Stimulated activated naive CD4-positive, alpha-beta T cell (primary cell): Measurements from ENCODE around the gene DNAJB11.
A peak's percentile ranks its signal among the peaks of the same experiment; 100 is the strongest.

Source experiments
- DNase-seq, 6 experiments: peaks; one replicate each; lab custom pipeline; 2025; lab: John Stamatoyannopoulos, UW

The DNAJB11 gene

DNA sequence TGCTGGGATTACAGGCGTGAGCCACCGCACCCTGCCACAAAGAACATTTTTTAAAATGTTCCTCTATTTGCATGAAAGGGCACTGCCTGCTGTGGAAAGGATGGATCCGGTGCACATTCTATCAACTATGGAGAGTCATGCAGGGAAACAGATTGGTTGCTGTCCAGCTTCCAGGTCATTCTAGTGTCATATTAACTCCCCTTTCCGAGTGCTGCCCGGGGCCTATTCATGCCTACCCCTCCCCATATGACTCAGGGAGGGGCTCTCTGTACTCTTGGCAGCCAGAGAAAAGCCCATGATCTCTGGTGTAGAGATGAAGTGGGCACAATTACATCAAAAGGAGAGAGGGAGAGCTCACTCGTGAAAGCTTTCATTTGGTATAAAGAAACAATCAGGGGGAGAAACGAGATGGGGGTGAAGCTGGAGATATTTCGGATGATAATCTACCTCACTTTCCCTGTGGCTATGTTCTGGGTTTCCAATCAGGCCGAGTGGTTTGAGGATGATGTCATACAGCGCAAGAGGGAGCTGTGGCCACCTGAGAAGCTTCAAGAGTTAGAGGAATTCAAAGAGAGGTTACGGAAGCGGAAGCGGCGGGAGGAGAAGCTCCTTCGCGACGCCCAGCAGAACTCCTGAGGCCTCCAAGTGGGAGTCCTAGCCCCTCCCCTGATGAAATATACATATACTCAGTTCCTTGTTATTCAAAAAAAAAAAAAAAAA is 26.2 kb downstream of the DNAJB11 start:
- no peak for DNase-seq

DNA sequence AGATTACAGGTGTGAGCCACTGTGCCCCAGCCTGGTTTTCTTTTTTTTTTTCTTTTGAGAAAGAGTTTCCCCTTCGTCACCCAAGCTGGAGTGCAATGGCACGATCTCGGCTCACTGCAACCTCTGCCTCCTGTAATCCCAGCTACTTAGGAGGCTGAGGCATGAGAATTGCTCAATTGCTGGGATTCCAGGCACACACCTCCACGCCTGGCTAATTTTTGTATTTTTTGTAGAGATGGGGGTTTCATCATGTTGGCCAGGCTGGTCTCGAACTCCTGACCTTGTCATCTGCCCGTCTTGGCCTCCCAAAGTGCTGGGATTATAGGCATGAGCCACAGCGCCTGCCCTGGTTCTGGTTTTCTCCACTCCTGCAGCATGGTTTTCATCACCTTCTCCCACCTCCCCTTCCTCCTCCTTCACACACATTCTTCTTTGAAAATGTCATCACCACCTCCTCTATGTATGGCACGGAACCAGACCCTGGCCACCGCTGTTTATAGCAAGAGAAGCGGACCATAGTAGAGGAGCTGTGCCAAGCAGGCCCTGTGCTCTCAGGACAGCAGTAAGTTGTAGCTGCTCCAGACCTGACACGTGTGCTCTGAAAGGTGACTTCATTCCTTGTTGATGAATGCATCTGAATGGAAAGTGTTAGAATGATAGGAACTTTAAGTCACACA is 27.7 kb downstream of the DNAJB11 start:
- no peak for DNase-seq

DNA sequence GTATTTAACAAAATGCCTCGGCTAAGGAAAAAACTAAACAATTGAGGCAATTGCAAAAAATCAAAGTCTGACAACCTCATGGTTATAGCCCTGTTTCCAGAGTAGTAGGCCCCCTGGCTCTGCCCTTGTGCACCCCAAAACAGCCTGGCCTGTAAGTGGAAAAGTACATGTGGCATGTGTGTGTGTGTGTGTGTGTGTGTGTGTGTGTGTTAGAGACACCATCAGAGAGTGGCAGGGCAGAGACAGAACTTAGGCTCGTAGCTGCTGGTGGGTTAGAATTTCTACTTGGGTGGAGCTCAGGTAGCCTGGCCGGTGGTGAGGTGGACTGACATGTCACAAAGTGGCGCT is 28.2 kb downstream of the DNAJB11 start:
- no peak for DNase-seq

DNA sequence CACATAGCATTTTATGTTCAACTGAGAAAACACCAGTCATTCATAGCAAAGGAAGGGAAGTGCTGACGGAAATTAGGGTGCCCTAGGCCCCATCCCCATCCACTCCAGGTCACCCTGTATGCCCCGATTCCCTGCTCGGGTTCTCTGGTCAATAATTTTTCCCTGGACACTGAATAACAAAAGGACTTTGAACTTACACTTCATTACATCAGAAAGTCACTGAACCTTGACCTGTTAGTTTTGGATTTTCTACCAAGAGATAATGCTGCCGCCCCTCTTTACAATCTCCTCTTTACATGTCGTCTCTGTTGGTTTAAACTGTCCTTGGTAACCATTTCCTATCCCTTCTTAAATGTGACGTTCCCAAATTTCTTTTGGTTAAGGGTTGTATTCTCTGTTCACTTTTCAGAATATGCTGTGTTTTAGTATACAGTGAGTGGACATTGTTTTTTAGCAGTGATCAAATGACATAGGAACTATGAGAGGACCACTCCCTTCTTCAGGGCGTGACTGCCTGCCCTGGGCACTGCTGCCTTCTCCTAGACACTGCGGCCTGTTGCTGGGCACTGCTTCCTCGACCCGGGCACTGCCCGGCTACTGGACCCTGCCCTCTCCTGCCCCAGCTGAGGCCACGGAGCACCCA is 28.7 kb downstream of the DNAJB11 start:
- no peak for DNase-seq

DNA sequence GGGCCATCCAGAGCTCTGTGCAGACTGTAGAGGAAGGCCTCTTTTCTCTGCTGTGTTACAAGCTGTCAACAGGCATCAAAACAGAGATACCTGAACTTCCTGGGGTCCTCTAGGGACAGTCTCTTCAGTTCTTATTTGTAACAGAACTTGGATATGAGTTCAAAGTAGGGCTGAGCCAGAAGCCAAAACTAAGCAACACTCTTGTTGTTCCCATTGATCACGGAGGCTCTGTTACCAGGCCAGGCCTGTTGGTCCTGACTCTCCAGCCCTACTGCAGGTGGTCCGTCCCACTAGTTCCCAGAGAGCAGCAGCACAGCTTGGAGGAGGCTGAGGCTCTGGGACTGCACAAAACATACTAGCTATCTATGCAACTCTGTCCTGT is 29.3 kb downstream of the DNAJB11 start:
- no peak for DNase-seq

DNA sequence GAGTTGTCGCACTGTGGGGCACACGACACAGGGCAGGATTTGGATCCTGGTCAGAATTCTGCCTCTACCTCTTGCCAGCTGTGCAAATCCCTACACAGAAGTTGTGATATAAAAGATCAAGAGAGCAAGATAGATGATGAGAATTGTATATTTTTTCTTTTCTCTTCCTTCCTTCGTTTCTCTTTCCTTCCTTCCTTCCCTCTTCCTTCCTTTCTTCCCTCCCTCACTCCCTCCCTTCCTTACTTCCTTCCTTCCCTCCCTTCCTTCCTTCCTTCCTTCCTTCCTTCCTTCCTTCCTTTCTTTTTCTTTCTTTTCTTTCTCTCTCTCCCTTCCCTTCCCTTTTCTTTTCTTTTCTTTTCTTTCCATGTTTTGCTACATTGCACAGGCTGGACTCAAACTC is 30.4 kb downstream of the DNAJB11 start:
- no peak for DNase-seq

DNA sequence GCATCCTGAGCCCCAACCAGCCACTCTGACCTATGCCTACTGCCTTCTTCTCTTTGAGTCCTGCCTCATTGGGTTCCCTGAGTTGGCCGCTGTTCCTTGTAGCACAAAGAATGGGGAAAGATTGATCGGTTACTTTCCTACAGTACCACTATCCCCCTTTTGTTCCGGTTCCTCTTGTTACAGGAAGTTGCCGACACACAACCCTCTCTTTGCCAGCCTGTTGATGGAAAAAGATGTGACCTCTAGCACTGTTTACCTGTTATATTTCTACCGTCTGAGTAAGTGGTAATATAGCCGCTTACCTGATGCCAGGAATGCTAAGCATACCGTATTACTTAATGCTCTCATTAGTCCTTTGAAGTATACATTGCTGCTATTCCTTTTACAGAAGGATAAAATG is 32.6 kb downstream of the DNAJB11 start:
- DNase-seq = no peak

DNA sequence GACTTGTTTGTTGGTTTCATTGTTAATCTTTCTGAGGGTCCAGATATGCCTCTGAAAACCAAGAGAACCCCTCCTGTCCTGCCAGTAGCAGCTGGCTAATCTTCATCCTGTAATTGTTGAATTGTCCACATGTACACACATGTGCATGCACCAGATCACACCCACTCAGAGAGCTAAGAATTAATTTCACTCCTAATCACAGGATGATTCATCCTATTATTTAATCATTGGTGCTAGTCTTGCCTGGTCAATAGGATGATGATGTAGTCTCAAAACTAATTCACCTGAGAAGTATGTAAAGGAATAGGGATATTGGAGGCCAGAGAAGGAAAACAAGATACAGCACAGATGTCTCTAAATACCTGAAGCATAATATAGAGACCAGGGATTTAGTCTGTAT is 34.6 kb downstream of the DNAJB11 start:
- DNase-seq = no peak

DNA sequence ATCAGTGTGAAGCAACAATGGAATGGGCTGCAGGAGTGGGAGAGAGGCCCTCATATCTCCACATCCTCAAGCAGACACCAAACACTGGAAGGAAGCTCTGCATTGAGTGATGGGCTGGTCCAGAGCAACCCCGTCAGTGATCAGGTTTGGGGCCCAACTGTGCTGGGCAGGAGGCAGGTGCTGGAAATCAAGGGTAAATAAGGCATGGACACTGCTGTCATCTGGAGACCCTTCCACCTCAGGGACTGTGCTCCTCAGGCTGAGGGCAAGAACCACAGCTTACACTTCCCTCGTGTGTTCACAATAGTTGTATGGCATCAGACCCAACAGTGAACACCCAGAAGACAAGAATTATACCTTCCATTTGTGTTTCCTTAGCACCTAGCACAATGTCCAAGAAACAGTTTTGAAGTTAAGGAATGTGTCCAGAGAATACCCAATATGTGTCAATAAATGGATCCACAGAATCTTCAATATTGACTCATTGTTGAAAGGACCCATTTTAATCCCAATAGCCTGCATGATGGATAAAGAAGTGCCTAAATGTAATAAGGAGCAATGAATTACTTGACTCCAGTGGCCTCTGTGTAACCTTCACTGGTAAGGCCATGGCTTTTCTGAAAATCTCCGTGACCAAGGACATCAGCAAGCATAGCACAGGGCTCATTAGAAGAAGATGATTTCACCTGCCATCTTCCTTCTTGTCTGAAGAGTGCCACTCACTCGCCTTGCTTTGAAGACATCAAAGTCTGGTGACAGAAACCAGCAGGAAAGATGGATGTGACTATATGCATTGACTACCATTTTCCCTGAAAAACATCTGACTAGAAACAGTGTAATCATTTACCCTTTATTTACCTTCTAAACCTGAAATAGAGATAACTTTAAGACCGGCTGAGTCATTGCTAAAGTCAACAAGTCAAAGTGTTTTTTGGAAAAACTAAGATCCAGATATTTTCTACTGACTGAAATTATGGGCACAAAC is 35.3 kb downstream of the DNAJB11 start:
- DNase-seq = no peak

DNA sequence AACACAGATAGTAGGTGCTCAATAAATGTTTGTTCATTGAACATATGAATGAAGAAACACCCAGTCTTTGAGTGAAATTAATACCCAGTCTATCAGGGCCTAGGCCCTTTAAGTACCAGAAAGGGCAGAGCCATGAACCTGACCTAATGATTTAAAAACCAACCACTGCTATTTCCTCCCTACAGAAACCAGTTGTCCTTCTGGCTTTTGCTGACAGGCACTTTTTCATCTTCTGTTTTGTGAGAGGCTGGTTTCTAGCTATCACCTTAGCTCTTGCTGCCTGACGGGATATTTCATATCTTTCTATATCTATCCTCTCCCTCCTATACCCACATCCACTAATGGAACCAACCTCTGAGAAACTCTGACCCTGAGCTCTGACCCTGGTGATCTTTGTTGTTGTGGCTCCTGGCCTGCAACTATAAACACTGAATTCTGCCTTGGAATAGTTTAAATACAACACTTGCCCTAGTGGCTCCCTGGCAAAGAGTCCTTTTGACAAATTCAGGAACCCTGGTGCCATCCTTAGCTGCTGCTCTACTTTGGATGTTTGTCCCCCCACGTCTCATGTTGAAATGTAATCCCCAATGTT is 38.2 kb downstream of the DNAJB11 start:
- no peak for DNase-seq

DNA sequence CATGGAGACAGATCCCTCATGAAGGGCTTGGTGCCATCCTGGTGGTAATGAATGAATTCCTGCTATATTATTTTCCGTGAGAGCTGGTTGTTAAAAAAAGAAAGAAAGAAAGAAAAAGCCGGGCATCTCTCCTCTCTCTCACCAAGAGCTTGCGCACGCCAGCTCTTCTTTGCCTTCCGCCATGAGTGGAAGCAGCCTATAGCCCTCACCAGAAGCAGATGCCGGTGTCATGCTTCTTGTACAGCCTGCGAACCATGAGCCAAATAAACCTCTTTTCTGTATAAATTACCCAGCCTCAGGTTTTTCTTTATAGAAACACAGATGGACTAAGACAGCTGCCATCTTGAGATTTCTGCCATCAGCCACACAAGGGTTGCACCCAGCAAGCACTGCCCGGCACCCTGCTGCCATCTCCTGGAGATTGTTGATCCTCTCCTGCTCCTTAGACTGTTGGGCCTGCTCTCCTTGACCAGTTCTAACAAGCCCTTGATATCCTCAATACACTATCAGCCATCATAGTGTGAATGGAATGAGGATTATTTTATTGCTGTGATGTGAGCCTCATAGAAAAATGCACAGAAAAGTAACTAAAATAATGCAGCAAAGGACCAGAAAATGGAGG is 38.8 kb downstream of the DNAJB11 start:
- no peak for DNase-seq

DNA sequence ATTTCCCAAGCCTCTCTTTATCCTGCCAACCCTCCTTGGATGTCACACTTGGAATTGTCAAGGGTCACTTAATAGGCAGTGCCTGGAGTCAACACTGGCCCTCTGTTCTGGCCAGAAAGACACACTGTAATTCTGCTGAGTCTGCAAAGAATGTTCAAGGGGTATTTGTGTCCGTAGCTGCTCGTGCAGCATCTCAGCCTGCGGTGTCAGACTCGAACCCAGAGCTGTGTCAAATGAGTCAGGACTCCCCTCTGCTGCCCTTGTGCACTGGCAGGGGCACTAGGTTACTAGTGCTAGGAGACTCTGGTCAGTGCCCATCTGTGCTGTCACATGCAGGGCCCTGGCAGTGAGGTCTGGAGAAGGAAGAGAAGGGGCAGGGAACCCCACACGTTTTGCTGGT is 41.5 kb downstream of the DNAJB11 start:
- DNase-seq = no peak

DNA sequence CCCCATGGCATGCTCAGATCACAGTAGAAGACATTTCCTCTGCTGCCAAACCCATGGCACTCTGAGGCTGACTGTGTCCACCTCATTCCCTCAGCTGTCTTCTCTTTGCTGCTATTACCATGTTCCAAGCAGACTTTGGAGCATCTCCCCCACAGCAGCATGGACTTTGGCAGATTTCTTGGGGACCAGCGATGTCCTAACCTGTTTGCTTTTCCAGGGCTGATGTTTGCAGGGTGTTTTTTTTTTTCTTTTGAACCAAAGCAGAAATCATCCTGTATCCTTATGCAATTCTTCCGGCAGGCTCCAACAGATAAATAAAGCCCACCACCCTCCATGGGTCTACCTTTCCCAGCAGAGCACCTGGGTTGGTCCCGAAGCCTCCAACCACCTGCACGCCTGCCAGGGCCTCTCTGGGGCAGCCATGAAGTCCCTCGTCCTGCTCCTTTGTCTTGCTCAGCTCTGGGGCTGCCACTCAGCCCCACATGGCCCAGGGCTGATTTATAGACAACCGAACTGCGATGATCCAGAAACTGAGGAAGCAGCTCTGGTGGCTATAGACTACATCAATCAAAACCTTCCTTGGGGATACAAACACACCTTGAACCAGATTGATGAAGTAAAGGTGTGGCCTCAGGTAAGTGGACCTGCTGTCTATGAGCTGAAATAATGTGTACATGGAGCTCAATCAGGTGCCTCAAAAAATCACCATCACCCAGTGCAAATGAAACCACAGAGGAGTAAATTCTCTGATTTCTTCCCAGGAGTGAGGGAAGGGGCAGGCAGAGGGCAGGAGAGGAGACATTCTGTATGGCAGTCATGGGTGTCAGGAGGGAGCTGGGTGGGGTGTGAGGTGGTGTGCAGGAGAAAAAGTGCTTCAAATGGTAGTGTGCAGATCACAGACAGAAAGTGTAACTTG is 42.5 kb downstream of the DNAJB11 start, which contains the start of gene AHSG:
Gene AHSG (plus strand): TSS at position 340 of the 916 bp plus-strand sequence. CDS start 82 bp downstream, at position 422.
- DNase-seq = no peak

DNA sequence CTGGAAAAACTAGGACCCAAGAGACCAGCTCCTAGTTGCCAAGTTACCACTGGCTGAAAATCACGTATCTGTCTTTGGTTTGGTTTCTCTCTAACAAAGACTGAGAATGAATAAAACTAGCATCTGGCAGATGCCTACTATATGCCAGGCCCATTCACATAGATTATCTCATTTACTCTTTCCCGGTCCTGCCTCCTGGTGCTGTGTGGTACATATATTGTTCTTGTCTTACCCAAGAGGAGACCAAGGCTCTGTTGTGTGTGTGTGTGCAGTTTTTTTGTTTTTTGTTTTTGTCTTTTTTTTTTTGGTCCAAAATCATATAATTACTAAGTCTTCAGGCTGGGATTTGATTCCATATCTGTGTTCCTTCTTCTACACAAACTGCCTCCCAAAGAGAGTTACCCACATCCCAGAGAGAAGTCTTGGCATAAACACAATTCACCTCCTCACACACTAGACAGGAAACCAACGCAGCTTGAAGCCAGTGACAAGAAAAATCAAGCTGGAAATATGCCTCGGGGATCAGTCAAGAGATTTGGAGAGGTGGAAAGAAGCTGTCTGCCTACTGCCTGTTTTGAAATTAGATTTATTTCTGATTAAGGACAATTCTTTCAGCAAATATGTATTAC is 43.2 kb downstream of the DNAJB11 start:
- no peak for DNase-seq

DNA sequence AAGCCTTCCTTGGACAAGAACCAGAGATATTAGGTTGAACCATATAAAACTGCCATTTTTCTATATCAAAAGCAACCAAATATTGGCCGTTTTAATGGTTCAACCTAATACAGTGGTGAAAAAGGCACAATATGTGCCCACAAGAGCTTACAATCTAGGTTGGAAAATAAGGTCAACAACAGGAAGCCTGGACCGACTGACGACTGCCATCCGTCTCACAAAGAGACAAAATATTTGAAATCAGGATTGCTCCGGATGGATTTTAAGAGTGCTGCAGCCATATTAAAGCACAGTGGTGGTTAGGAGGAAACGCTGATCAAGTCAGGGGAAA is 43.7 kb downstream of the DNAJB11 start:
- DNase-seq = no peak

DNA sequence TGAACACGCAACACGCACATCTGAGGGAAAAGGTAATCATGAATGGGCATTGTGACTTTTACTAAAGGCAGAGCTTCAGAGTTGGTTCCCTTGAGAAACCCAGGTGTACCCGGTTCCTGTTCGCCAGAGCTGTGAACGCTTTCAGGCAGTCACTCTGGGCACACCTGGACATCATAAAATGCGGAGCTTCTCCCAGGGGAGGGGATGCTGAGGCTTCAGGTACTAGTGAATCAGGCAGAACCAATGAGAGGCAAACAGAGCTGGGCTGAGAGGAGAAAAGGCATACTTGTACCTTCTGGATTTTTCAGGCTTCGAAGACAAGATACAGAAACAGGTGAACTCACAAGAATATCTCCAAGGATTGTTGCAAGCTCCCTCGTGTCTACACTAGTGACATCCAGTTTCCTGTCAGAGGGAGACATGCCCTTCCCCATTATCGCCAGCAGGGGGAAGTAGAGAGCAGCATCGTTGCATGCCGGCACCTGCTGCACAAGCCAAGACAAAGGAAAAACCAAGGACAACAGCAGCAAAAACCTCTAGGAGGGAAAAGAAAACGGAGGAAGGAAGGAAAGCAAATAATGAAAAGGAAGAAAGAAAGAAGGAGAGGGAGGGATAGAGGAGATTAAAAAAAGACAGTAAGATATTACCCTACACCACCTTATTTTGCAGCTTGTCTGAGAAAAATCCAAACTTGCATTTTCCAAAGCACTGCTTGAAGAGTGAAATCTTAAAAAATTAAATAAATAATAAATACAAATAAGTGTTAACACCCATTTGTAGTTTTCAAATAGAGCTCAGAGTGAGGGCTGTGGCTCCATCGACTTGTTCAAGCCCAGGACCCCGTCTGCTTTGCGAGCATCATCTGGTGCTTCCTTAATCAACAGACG is 44.3 kb downstream of the DNAJB11 start:
- DNase-seq = peak; percentile 47 to 82 (median 59)

DNA sequence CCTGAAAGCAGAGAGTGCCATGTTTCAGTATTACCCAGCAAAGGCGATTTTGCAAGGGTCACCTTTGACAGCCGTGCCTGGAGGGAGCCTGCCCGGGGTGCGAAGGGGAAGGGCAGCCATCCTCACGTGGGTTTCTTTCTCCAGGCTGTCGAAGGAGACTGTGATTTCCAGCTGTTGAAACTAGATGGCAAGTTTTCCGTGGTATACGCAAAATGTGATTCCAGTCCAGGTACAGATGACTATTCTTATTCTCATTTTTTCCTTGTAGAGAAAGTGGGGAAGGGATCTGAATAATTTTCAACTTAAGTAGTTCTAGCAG is 45.7 kb downstream of the DNAJB11 start:
- DNase-seq = no peak

DNA sequence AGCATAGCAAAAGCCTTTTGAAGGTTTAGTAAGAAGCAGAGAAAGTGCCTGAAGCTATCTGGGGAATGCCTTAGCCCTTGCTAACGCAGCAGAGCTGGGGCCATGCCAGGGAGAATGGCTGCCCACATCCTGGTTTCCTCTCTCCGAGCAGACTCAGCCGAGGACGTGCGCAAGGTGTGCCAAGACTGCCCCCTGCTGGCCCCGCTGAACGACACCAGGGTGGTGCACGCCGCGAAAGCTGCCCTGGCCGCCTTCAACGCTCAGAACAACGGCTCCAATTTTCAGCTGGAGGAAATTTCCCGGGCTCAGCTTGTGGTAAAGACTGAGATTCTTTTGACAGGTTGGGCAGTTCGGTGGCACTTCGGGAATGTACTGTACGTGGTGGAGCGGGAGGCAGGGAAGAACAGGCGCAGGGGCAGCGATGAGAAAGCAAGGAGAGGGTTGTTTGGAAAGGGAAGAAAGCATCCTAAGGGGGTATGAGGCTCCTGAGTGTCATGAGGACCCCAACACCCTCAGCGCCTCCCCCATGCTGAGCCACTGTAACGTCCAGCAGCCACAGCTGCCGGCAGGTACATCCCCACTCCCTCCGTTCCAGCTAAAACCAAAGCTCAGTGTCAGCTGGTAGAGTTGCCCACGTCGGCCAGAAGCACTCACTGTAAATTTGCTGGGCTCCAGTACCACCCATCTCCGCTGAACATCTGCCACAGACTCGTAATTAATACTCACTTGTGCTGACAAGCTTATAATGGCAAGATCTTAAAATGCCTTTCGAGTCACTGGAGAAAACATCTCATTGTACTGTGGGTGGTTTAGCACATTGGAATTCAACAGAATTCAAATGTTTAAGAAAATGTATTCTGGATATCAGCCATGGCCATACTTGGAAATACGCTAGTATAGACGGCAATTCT is 46.8 kb downstream of the DNAJB11 start:
- DNase-seq = peak; percentile 63 to 84 (median 78)
